ENCODE data around the gene AKAP3.
A peak's percentile ranks its signal among the peaks of the same experiment; 100 is the strongest.

Gene AKAP3

DNA sequence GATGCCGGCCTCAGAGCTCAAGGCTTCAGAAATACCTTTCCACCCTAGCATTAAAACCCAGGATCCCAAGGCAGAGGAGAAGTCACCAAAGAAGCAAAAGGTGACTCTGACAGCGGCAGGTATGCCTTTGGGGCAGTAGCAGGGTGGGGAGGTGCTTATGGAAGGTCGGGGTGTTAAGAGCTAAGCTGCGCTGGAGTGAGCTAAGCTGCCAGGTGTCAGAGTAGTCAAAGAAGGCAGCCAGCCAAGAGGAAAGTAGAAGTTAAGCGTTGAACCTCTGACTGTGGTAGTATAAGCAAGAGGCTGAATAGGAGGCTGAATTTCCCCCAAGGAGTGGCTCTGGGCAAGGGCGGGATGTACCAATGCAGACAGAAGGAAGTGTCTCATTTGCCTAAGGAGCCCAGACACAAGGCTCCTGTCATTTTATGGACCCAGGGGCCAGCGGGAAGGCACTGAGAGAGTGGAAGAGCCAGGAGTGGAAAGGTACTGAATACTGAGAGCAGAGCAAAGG, 57.6 kb downstream of the AKAP3 start:
- no peak for DNase-seq

GRCh38 chr12:4589941-4590340, 58.9 kb downstream of the AKAP3 start:
- DNase-seq = no peak

DNA sequence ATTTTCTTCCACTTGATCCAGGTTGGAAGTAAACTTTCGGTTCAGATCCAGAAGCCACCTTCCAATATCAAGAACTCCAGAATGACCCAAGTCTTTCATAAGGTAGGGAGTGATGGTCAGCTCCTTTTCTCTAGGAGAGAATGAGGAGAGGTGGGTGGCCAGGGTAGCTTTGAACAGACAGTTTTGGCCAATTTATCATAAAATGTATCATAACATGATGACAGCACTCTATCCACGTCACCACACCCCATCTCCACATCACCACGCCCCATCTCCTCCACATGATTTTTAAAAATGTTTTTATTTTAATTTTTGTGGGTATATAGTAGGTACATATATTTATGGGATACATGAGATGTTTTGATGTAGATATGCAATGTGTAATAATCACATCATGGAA, 59.9 kb downstream of the AKAP3 start:
- no peak for DNase-seq

DNA sequence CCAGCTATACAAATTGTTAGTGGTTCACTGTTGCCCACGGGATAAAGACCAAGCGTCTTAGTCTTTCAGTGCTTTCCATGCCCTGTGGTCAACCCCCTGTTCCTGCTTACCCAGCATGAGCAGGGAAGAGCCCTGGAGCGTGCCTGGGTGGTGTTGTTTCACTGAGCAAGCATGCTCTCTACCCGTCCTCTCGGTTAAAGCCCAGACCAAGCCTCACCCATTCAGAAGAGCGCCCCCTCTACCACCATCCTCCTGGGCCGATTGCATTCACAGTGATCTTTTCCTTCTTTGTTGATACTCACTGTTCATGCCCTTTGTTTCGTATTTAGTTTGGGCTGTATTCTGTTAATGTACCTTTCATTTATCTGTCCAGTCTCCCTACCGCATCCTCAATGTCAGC, 61.7 kb downstream of the AKAP3 start:
- DNase-seq = no peak

DNA sequence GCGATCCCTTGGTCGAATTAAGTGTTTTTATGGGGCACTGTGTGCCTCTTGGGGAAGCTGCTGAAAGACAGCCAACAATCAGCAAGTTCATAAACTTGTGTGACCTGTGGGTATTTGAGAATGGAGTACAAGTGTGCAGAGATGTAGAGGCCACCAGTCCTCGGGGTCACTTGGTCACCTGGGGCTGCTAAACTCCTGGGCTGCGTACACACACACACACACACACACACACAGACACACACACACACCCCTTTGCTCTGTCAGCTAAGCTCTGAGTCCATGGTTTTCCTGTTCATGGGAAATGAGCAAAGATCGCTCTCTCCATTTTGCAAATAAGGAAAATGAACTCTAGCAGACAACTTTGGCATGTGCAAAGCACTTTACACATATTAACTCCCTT, 62.4 kb downstream of the AKAP3 start:
- no peak for DNase-seq

- no peak for DNase-seq
These were observed 64.0 kb downstream of the AKAP3 start for GRCh38 chr12:4584896-4585295.

DNA sequence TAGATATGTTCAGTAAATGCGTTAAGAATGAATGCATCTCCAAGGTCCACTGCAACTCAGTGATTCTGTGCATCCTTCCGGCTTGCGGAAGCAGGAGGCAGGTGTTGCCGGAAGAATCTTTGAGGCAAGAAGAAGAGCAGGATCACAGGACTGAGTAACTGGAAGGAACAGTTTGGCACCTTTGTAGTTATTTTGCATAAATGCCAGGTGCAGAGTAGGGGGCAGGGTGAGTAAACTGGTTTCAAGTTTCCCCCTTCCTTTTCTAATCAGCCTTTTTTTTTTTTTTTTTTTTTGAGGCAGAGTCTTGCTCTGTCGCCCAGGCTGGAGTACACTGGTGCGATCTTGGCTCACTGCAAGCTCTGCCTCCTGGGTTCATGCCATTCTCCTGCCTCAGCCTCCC, 64.6 kb downstream of the AKAP3 start:
- no peak for DNase-seq

DNA sequence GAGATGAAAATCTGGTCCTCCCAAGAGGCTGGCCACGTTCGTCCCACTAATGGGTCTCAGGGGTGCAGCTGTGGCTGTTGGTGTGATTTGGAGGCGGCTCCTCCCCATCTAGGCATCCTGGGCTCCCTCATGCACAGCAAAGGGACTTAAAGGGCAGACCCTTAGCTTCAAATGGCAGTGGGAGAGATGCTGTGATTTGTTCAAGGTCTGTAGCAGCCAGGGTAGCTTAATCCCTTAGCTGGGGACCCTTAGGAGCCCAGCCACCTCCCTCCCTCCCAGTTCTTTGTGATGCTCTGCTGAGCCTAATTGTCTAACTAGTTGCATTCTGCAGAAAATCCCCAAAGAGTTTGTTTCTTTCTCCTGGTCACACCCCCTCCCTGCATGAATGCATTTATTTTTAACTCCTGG, 68.6 kb downstream of the AKAP3 start:
- no peak for DNase-seq

DNA sequence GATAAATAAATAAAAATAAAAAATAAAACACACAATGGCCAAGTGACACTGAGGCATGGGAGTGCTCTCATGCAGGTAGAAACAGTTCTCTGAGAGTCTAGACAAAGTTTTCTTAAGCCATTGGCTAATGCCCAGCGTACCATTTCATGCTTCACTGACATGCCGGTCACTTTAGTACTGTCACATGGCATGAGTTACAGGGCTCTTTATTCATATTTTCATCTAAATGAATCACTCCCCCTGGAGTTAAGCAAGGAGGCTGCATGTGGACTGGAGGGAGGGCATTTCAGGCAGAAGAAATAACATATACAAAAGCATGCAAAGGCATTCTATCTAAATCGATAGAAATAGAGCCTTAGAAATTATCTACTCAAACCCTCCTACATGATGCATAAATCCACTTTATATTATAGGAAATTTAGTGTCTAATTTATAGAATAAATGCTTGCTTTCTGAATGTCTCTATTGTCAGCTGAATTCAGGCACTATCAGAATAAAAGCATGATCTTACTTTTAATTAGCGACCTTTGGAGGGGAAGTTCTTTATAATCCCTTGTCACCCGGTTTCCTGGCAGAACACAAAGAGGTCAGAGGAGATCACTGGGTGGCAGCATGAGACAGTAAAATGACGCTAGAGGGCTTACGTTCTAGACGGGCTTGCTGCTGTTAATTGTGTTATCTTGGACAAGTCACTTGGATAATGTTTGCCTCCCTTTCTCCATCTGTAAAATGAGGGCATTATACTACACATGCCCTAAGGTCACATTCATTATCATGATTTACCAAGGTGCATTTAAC, 69.3 kb downstream of the AKAP3 start:
- peak; percentile 18 for DNase-seq

GRCh38 chr12:4572680-4573079, 76.2 kb downstream of the AKAP3 start:
- DNase-seq = no peak

GRCh38 chr12:4569261-4569660, 79.6 kb downstream of the AKAP3 start:
- no peak for DNase-seq

- no peak for DNase-seq
These were observed 81.6 kb downstream of the AKAP3 start for GRCh38 chr12:4567073-4567881.

DNA sequence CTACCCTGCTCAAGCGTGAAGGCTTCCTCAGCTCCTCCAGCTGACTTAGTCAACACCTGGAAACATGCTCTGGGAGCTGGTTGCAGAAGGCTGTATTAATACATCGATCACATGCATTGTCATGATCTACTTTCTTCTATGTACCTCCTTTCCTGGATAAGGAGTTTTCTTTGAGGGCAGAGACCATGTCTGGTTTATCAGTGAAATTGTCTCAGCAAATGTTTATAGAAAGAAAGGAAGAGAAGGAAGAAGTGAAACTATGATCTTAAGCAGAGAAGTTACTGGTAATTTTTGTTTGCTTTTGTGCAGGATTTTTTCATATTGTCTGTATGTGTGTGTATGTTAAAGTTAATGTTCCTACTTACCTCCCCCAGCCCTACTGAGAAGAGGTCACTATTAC, 82.4 kb downstream of the AKAP3 start:
- no peak for DNase-seq
